Liver (tissue), 9 donors: ENCODE data around the gene NOS1AP. TPM values are rescaled to one million over a fixed set of nuclear protein-coding genes. Genes with fewer than 3 reads are reported as not detected.

ENCODE experiments used
- DNase-seq: peaks from one replicate; pipeline ENCODE4 v3.0.0-alpha.2; 2017; ENCODE audit warnings: low spot score
- H3K27ac ChIP-seq, 2 donors: one replicate each; pipeline ENCODE4 v1.7.0; 2013; ENCODE audit warnings: inconsistent platforms in 2 of 2, low read length in 2 of 2, control low read depth in 1 of 2, low read depth in 1 of 2, mild to moderate bottlenecking in 1 of 2
- H3K27me3 ChIP-seq, 4 donors: one replicate each; pipeline versions ENCODE4 v1.6.1 to v1.7.0; 2013; ENCODE audit warnings: low read length in 3 of 4, inconsistent platforms in 1 of 4, mild to moderate bottlenecking in 1 of 4, moderate library complexity in 1 of 4; ENCODE audit not compliant: control insufficient read depth in 4 of 4, insufficient read depth in 4 of 4
- H3K36me3 ChIP-seq, 4 donors: one replicate each; pipeline versions ENCODE4 v1.6.1 to v1.7.0; 2013; ENCODE audit warnings: low read length in 3 of 4, mild to moderate bottlenecking in 3 of 4, low read depth in 1 of 4, moderate library complexity in 1 of 4; ENCODE audit not compliant: control insufficient read depth in 4 of 4, insufficient read depth in 3 of 4
- H3K4me1 ChIP-seq, 4 donors: one replicate each; pipeline versions ENCODE4 v1.6.1 to v1.7.0; 2013; ENCODE audit warnings: low read length in 3 of 4, mild to moderate bottlenecking in 3 of 4, moderate library complexity in 1 of 4; ENCODE audit not compliant: control insufficient read depth in 4 of 4, insufficient read depth in 4 of 4
- H3K4me3 ChIP-seq, 3 donors: one replicate each; pipeline versions ENCODE4 v1.6.1 to v1.7.0; 2013; ENCODE audit warnings: low read length in 3 of 3, control low read depth in 1 of 3, low read depth in 1 of 3, mild to moderate bottlenecking in 1 of 3
- H3K9ac ChIP-seq, 2 donors: one replicate each; pipeline ENCODE4 v1.7.0; 2013; ENCODE audit warnings: low read length in 2 of 2, mild to moderate bottlenecking in 2 of 2, moderate library complexity in 2 of 2, control low read depth in 1 of 2, low read depth in 1 of 2
- H3K9me3 ChIP-seq, 4 donors: one replicate each; pipeline versions ENCODE4 v1.6.1 to v1.7.0; 2013; ENCODE audit warnings: low read length in 3 of 4; ENCODE audit not compliant: control insufficient read depth in 4 of 4
- EGR1 ChIP-seq, 2 donors: IDR thresholded peaks; 2 replicates each; pipeline ENCODE4 v1.6.1; 2016 to 2018; ENCODE audit warnings: antibody characterized with exemption in 2 of 2, low read depth in 2 of 2
- FOXA1 ChIP-seq: IDR thresholded peaks from 2 replicates; pipeline ENCODE4 v1.6.1; 2016; ENCODE audit warnings: antibody characterized with exemption
- FOXA2 ChIP-seq: IDR thresholded peaks from 2 replicates; pipeline ENCODE4 v1.6.1; 2016; ENCODE audit warnings: antibody characterized with exemption
- GABPA ChIP-seq, 2 donors: IDR thresholded peaks in 1 of 2; conservative IDR thresholded peaks in 1 of 2; 2 replicates each; pipeline ENCODE4 v1.6.1; 2016; ENCODE audit warnings: antibody characterized with exemption in 2 of 2, mild to moderate bottlenecking in 1 of 2, moderate library complexity in 1 of 2
- HNF4A ChIP-seq, 2 donors: conservative IDR thresholded peaks; 2 replicates each; pipeline ENCODE4 v1.6.1; 2016; ENCODE audit warnings: antibody characterized with exemption in 2 of 2, mild to moderate bottlenecking in 2 of 2
- HNF4G ChIP-seq: IDR thresholded peaks from 2 replicates; pipeline ENCODE4 v1.6.1; 2016; ENCODE audit warnings: antibody characterized with exemption
- JUND ChIP-seq, 2 donors: IDR thresholded peaks; 2 replicates each; pipeline ENCODE4 v1.6.1; 2016; ENCODE audit warnings: antibody characterized with exemption in 2 of 2
- MAX ChIP-seq: IDR thresholded peaks from 2 replicates; pipeline ENCODE4 v1.6.1; 2016; ENCODE audit warnings: antibody characterized with exemption
- NR2F2 ChIP-seq: IDR thresholded peaks from 2 replicates; pipeline ENCODE4 v1.6.1; 2016; ENCODE audit warnings: antibody characterized with exemption
- RAD21 ChIP-seq, 2 donors: IDR thresholded peaks; 2 replicates each; pipeline ENCODE4 v1.6.1; 2016; ENCODE audit warnings: antibody characterized with exemption in 2 of 2, mild to moderate bottlenecking in 2 of 2
- REST ChIP-seq: IDR thresholded peaks from 2 replicates; pipeline ENCODE4 v1.6.1; 2016; ENCODE audit warnings: antibody characterized with exemption, mild to moderate bottlenecking
- RXRA ChIP-seq, 2 donors: IDR thresholded peaks; 2 replicates each; pipeline ENCODE4 v1.6.1; 2017 to 2018; ENCODE audit warnings: antibody characterized with exemption in 2 of 2, mild to moderate bottlenecking in 1 of 2
- TAF1 ChIP-seq: conservative IDR thresholded peaks from 2 replicates; pipeline ENCODE4 v1.6.1; 2016; ENCODE audit warnings: antibody characterized with exemption, mild to moderate bottlenecking
- YY1 ChIP-seq: IDR thresholded peaks from 2 replicates; pipeline ENCODE4 v1.6.1; 2016; ENCODE audit warnings: antibody characterized with exemption, mild to moderate bottlenecking
- ZBTB33 ChIP-seq: IDR thresholded peaks from 2 replicates; pipeline ENCODE4 v1.6.1; 2016; ENCODE audit warnings: antibody characterized with exemption
- WGBS: extraction: QIAGEN DNeasy Blood & Tissue Kit; methylation state at CpG from one replicate; pipeline ENCODE4 v1.1.7; 2013; 5-methylcytosine and 5-hydroxymethylcytosine counted together
- polyA plus RNA-seq, 2 donors: library from polyadenylated mRNA; stranded (reverse) in 1 of 2; unstranded in 1 of 2; fragments of 200-250 nt in 1 of 2; fragments of >200 nt in 1 of 2; fragmentation: Nextera tagmentation in 1 of 2; extraction: Ambion mirVana in 1 of 2; gene quantifications; one replicate each; pipeline versions ENCODE4 v1.2.1 to v1.2.3, GENCODE V29; 2013 to 2015
- total RNA-seq, 2 donors: library from RNA; depleted of rRNA; stranded (reverse); fragments of >200 nt; gene quantifications; one replicate each; pipeline ENCODE4 v1.2.3, GENCODE V29; 2014
- TF ChIP-seq, protein P1 (sequence below): fragments of 150-350 bp; IDR thresholded peaks from 2 replicates; pipeline ENCODE4 v1.5.1; 2017; ENCODE audit warnings: improper control_type of control experiment, low read depth, low read length; ENCODE audit not compliant: missing input control
- donor health status: healthy.
- donor health status: healthy.
- donor health status: healthy.
- donor health status: healthy.
- donor health status: healthy.

NOS1AP gene
- total and polyA plus RNA-seq, 4 donors = 1.4 to 13.0 (median 4.5) TPM

DNA sequence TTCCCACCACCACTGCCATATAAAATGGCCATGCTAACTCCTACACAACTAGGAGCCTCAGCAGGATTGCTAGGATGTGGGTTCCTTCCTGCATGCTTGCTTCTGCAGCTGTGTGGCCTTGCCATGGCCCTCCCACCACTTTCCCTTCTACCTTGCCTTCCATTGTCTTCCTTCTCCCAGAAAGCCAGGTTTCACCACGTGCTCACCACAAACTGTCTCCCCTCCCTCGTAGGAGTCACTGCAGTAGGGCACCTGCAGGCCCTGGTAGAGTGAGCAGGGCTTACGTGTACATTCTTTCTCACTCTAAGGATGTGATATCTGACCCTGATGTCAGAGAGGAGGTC lies 315.8 kb downstream of the NOS1AP start:
- Histone ChIP-seq H3K4me3 (no peak overlapping the region), H3K27ac (no peak overlapping the region), H3K4me1 (peaks cover 8 to 25% (median 14%) of the 10 kb centered on the region in 4 donors), H3K36me3 (peaks cover 0 to 13% (median 10%) of the 10 kb centered on the region in 4 donors), H3K9ac (no peak overlapping the region), H3K9me3 (no peaks in the 10 kb centered on the region), H3K27me3 (no peaks in the 10 kb centered on the region)
- TF ChIP-seq RXRA (IDR thresholded peaks at IDR 0.05) (no peak), HNF4A (conservative IDR thresholded peaks at IDR 0.05) (no peak), REST (no peak), ZBTB33 (no peak), MAX (no peak), JUND (IDR thresholded peaks at IDR 0.05) (no peak), EGR1 (IDR thresholded peaks at IDR 0.05; ENCODE audit: low read depth in 2 of 2) (no peak), GABPA (IDR thresholded peaks at IDR 0.05 in 1 of 2, conservative IDR thresholded peaks at IDR 0.05 in 1 of 2) (no peak)
- WGBS = 85% methylated on average over 3 of the region's 3 CpGs
- peak; percentile 19 for DNase-seq

DNA sequence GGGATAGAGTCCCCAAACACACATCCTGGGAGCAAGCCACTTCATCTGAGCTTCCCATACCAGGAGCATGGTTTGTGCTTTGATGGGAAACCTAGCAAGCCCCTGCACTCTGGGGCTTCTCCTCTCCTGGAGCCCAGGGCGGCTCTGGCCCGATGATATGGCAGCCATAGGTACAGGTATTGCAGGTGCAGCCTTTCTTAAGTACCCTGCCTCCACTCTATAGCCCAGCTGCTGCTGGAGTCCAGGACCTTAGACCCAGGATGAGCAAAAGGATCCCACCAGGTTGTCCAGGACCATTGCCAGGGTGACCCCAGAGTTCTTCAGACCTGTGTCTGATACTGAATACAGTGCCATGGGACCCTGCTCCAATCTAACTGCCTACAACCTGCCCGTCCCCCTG lies 316.2 kb downstream of the NOS1AP start:
- TF ChIP-seq HNF4G (no peak), YY1 (no peak)
- H3K4me3 ChIP-seq = no peak overlapping the region
- peaks cover 0 to 13% (median 10%) of the 10 kb centered on the region in 4 donors for H3K36me3 ChIP-seq
- no peaks in the 10 kb centered on the region for H3K9me3 ChIP-seq
- no peak overlapping the region for H3K9ac ChIP-seq
- DNase-seq = peak; percentile 23
- peaks cover 8 to 25% (median 14%) of the 10 kb centered on the region in 4 donors for H3K4me1 ChIP-seq
- H3K27me3 ChIP-seq = no peaks in the 10 kb centered on the region
- no peak overlapping the region for H3K27ac ChIP-seq
- 79% methylated on average over 3 of the region's 3 CpGs for WGBS

- 83% methylated on average over 8 of the region's 8 CpGs for WGBS
- Histone ChIP-seq H3K4me1 (peaks cover 8 to 27% (median 14%) of the 10 kb centered on the region in 4 donors), H3K9me3 (no peaks in the 10 kb centered on the region), H3K27me3 (no peaks in the 10 kb centered on the region), H3K4me3 (no peak overlapping the region), H3K9ac (no peak overlapping the region), H3K27ac (no peak overlapping the region), H3K36me3 (peaks cover 0 to 13% (median 10%) of the 10 kb centered on the region in 4 donors)
- DNase-seq = peak; percentile 9
- TF ChIP-seq TAF1 (no peak), HNF4A (conservative IDR thresholded peaks at IDR 0.05) (no peak), MAX (no peak), RXRA (IDR thresholded peaks at IDR 0.05) (no peak), GABPA (IDR thresholded peaks at IDR 0.05 in 1 of 2, conservative IDR thresholded peaks at IDR 0.05 in 1 of 2) (no peak), FOXA2 (no peak), FOXA1 (no peak), YY1 (no peak), NR2F2 (no peak), RAD21 (IDR thresholded peaks at IDR 0.05) (no peak), HNF4G (no peak)
- TF ChIP-seq, protein P1, sequence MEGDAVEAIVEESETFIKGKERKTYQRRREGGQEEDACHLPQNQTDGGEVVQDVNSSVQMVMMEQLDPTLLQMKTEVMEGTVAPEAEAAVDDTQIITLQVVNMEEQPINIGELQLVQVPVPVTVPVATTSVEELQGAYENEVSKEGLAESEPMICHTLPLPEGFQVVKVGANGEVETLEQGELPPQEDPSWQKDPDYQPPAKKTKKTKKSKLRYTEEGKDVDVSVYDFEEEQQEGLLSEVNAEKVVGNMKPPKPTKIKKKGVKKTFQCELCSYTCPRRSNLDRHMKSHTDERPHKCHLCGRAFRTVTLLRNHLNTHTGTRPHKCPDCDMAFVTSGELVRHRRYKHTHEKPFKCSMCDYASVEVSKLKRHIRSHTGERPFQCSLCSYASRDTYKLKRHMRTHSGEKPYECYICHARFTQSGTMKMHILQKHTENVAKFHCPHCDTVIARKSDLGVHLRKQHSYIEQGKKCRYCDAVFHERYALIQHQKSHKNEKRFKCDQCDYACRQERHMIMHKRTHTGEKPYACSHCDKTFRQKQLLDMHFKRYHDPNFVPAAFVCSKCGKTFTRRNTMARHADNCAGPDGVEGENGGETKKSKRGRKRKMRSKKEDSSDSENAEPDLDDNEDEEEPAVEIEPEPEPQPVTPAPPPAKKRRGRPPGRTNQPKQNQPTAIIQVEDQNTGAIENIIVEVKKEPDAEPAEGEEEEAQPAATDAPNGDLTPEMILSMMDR = no peak
Measured at GRCh38 chr1:162386292-162387225, 317.1 kb downstream of the NOS1AP start.
